ENCODE measurements around the gene CTNNB1. TPM values are rescaled to one million over a fixed set of nuclear protein-coding genes. Genes with fewer than 3 reads are reported as not detected.
A peak's percentile ranks its signal among the peaks of the same experiment; 100 is the strongest.

Gene CTNNB1
- 759 and 921 TPM in 2 replicates for total RNA-seq

GRCh38 chr3:41198950-41199865 lies at the start of gene CTNNB1:
Gene CTNNB1, plus strand, starts transcription at chr3:41199505. Its CDS starts 24,564 bp downstream, at chr3:41224069.
- DNase-seq (ENCODE audit: low read depth): peak; percentile 97
- no peak for TF ChIP-seq CTCF (IDR thresholded peaks at IDR 0.05; ENCODE audit: insufficient read depth, low read depth, low read length)
- H3K4me3 ChIP-seq (ENCODE audit: low read depth, low read length): peak within 1 kb of the TSS; percentile 97

- TF ChIP-seq CTCF (IDR thresholded peaks at IDR 0.05; ENCODE audit: insufficient read depth, low read depth, low read length): no peak
- no peak for DNase-seq (ENCODE audit: low read depth)
- H3K4me3 ChIP-seq (ENCODE audit: low read depth, low read length): no peak overlapping the region
These were observed 43.5 kb upstream of the CTNNB1 start for GRCh38 chr3:41155834-41156233.

GRCh38 chr3:41158947-41159346 lies 40.4 kb upstream of the CTNNB1 start:
- H3K4me3 ChIP-seq (ENCODE audit: low read depth, low read length): no peak overlapping the region
- no peak for TF ChIP-seq CTCF (IDR thresholded peaks at IDR 0.05; ENCODE audit: insufficient read depth, low read depth, low read length)
- no peak for DNase-seq (ENCODE audit: low read depth)

- no peak for TF ChIP-seq CTCF (IDR thresholded peaks at IDR 0.05; ENCODE audit: insufficient read depth, low read depth, low read length)
- no peak for DNase-seq (ENCODE audit: low read depth)
- no peak overlapping the region for H3K4me3 ChIP-seq (ENCODE audit: low read depth, low read length)
These were observed 39.6 kb upstream of the CTNNB1 start for GRCh38 chr3:41159588-41160189.

GRCh38 chr3:41162541-41162940 lies 36.8 kb upstream of the CTNNB1 start:
- TF ChIP-seq CTCF (IDR thresholded peaks at IDR 0.05; ENCODE audit: insufficient read depth, low read depth, low read length): no peak
- DNase-seq (ENCODE audit: low read depth): no peak

GRCh38 chr3:41163006-41163405 lies 36.3 kb upstream of the CTNNB1 start:
- no peak overlapping the region for H3K4me3 ChIP-seq (ENCODE audit: low read depth, low read length)
- no peak for DNase-seq (ENCODE audit: low read depth)
- no peak for TF ChIP-seq CTCF (IDR thresholded peaks at IDR 0.05; ENCODE audit: insufficient read depth, low read depth, low read length)

More at GRCh38 chr3:41162541-41162940, 36.8 kb upstream of the CTNNB1 start:
- no peak overlapping the region for H3K4me3 ChIP-seq (ENCODE audit: low read depth, low read length)
